ENCODE results near the gene IL3.
A peak's percentile ranks its signal among the peaks of the same experiment; 100 is the strongest.

The IL3 gene

DNA sequence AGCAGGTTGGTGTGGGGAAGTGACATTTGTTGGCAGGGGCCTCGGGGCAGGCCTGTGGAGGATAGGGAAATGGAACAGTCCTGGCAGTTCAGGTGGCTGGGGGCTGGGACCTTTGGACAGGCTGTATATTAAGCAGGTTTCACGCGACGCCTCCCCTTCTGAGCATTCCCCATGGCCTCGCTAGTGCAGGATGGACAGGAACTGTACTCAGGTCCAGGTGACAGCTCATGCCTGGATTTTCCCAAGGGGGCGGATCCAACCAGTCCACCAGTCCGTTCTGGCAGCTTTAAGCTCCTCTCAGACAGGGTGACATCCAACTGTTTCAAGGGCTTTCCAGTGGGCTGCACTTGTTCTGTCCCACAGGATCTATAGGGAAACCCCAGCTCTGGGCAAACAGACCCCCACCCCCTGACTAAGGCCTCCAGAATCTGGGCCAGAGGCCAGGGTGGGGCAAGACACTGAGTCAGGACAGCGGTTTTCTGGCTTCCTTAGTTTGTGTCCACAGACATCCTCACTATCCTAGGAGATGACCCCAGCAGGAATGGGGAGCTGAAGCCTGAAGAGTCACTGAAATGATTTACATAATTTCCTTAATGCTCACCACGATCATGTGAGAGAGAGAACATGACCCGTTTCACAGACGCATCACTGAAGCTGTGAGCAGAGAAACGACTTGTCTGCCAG lies 34.1 kb downstream of the IL3 start:
- FAIRE-seq (no peak), DNase-seq (ENCODE audit: insufficient read length, low spot score) (no peak)

DNA sequence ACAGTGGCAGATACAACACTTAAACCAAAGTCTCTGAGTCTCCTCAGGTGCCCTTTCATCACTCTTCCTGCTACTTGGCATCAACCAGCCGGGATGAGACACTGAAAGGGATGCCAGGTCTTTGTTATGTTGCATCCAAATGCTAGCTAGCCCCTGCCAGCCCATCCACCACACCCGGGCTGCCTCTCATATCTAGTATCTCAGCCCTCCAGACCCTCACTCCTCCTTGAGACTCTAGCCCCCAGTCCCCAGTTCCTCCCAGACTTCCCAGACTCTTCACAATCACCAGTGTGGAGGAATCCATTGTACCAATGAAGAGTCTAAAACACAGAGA lies 34.6 kb downstream of the IL3 start:
- TF ChIP-seq PAX5 (IDR thresholded peaks at IDR 0.05; ENCODE audit: insufficient read depth, low read length, severe bottlenecking) (no peak), TAF1 (IDR thresholded peaks at IDR 0.05; ENCODE audit: low read depth, low read length) (no peak), POLR2A (IDR thresholded peaks at IDR 0.05; ENCODE audit: low read depth, low read length) (no peak), POLR2AphosphoS5 (IDR thresholded peaks at IDR 0.05; ENCODE audit: low read depth, low read length) (no peak), SPI1 (IDR thresholded peaks at IDR 0.05; ENCODE audit: low read depth, low read length) (no peak), POU2F2 (IDR thresholded peaks at IDR 0.05; ENCODE audit: low read depth, low read length) (no peak)
- DNase-seq (ENCODE audit: insufficient read length, low spot score) (no peak), FAIRE-seq (no peak)

More for the DNA sequence above, 34.1 kb downstream of the IL3 start:
- TF ChIP-seq POU2F2 (IDR thresholded peaks at IDR 0.05; ENCODE audit: low read depth, low read length) (no peak), SPI1 (IDR thresholded peaks at IDR 0.05; ENCODE audit: low read depth, low read length) (no peak), PAX5 (IDR thresholded peaks at IDR 0.05; ENCODE audit: insufficient read depth, low read length, severe bottlenecking) (no peak), POLR2AphosphoS5 (IDR thresholded peaks at IDR 0.05; ENCODE audit: low read depth, low read length) (no peak), TAF1 (IDR thresholded peaks at IDR 0.05; ENCODE audit: low read depth, low read length) (no peak), POLR2A (IDR thresholded peaks at IDR 0.05; ENCODE audit: low read depth, low read length) (no peak)

DNA sequence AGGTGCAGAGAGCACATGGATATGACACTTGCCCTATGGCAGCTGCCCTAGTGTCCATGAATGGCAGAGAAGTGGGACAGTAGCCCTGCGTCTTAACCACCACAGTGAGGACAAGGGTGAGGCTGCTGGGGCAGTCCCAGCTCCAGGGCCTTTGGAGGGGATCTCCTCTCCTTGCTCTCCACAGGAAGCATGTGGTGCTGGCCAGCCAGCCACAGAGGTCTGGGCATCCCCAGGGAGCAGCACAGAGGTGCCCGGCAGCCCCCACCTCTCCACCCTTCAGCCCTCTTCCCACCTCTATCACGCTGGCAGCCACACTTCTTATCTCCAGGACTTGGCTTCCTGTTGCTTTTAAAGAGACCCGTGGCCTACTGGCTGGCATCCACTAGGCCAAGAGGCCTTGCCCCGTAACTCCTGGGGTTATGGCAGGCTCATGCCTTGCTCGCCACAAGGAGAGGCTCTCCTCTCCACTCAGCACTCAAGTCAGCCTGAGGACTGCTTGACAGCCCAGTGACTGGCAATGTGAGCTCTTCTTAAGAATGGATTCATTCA lies 35.0 kb downstream of the IL3 start:
- TF ChIP-seq POLR2AphosphoS5 (IDR thresholded peaks at IDR 0.05; ENCODE audit: low read depth, low read length) (no peak), SPI1 (IDR thresholded peaks at IDR 0.05; ENCODE audit: low read depth, low read length) (no peak), POLR2A (IDR thresholded peaks at IDR 0.05; ENCODE audit: low read depth, low read length) (no peak)
- FAIRE-seq = no peak
- DNase-seq (ENCODE audit: insufficient read length, low spot score) = no peak

DNA sequence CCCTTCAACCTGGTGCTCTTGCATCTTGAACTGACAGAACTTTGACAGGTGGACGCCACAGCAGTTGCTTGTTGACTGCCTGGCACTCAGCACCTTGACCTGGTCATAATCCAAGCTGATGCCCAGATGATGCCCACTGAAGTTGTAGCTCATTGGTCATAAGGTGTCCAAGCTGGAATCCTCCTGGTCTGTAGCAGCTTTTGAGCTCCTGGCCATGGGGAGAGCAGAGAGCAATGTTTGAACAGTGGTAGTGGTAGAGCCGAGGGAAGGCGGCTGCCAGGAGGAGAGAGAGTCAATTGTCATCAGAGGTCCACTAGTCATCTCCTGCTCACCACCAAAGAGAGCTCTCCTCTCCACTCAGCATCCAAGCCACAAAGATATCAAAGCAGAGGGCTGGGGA lies 36.4 kb downstream of the IL3 start:
- TF ChIP-seq POU2F2 (IDR thresholded peaks at IDR 0.05; ENCODE audit: low read depth, low read length) (no peak), TAF1 (IDR thresholded peaks at IDR 0.05; ENCODE audit: low read depth, low read length) (no peak), PAX5 (IDR thresholded peaks at IDR 0.05; ENCODE audit: insufficient read depth, low read length, severe bottlenecking) (no peak), POLR2AphosphoS5 (IDR thresholded peaks at IDR 0.05; ENCODE audit: low read depth, low read length) (no peak), SPI1 (IDR thresholded peaks at IDR 0.05; ENCODE audit: low read depth, low read length) (no peak), POLR2A (IDR thresholded peaks at IDR 0.05; ENCODE audit: low read depth, low read length) (no peak)
- DNase-seq (ENCODE audit: insufficient read length, low spot score) (no peak), FAIRE-seq (no peak)

DNA sequence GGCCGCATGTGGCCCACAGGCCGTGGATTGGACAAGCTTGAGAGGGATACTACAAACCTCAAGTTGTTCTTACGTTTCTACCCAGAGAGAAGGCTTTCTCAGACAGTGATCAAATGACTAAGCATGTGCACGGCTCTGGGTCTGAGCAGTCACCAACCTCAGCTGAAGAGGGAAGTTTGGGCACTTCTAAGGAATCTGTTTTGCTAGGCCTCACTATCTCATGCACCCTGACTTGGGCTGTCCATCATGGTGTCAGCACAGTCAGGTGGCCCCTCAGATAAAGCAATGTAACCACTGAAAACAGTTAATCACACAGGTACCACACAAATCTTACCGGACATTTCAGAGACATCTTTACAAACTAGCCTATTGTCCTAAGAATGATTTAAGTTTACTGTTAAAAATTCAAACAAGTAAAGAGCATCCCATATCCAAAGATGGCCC lies 37.7 kb downstream of the IL3 start:
- TF ChIP-seq PAX5 (IDR thresholded peaks at IDR 0.05; ENCODE audit: insufficient read depth, low read length, severe bottlenecking) = no peak
- FAIRE-seq (no peak), DNase-seq (ENCODE audit: insufficient read length, low spot score) (no peak)

DNA sequence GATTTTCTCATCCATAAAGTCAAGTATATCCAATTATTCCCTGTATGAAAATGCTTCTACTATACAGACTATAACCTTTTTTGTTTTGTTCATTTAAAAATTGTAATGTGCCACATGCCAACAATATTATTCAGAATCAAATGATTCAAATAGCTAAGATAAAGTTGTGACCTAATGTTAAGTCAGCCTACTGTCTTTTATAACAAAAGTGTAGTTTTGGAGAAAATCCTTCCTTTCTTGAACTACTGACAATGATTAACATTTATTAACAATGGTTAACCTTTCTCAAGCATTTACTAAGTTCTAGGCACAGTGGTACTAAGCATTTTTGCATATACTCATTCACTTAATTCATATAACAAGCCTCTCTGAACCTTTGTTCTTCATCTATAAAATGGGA lies 38.2 kb downstream of the IL3 start:
- FAIRE-seq (no peak), DNase-seq (ENCODE audit: insufficient read length, low spot score) (no peak)
- TF ChIP-seq POU2F2 (IDR thresholded peaks at IDR 0.05; ENCODE audit: low read depth, low read length) (no peak), SPI1 (IDR thresholded peaks at IDR 0.05; ENCODE audit: low read depth, low read length) (no peak), TAF1 (IDR thresholded peaks at IDR 0.05; ENCODE audit: low read depth, low read length) (no peak), POLR2AphosphoS5 (IDR thresholded peaks at IDR 0.05; ENCODE audit: low read depth, low read length) (no peak), PAX5 (IDR thresholded peaks at IDR 0.05; ENCODE audit: insufficient read depth, low read length, severe bottlenecking) (no peak), POLR2A (IDR thresholded peaks at IDR 0.05; ENCODE audit: low read depth, low read length) (no peak)

DNA sequence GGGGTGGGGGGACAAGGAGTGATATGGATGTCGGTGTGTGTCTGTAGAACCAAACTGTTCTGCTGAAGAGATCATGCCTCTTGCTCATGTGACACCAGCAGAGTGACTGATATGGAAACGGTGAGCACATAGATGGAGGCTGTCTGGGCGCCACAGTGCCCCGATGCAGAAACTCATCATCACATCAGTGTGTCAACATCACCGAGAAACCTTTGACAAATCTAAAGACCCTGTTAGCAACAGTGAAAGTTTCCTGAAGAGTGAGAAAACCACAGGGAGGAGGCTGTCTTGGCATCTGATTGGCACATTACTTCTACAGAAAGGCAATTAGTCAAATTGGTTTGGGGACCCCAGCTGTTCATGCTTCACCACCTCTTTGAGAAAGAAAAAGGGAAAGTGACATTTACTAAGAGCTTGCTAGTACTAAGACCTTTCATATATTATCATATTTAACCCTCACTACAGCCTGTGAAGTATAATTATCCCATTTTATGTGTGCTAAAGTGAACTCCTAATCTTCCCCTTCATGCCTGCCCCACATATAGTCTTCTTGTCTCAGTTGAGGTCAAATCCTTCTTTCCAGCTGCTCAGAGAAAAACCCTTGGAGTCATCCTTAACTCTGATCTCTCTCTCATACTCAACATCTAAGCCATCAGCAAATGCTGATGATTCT lies 38.8 kb downstream of the IL3 start:
- no peak for TF ChIP-seq SPI1 (IDR thresholded peaks at IDR 0.05; ENCODE audit: low read depth, low read length)
- TF ChIP-seq PAX5 (IDR thresholded peaks at IDR 0.05; ENCODE audit: insufficient read depth, low read length, severe bottlenecking) = no peak
- peak; percentile 77 for TF ChIP-seq POU2F2 (IDR thresholded peaks at IDR 0.05; ENCODE audit: low read depth, low read length)
- no peak for TF ChIP-seq TAF1 (IDR thresholded peaks at IDR 0.05; ENCODE audit: low read depth, low read length)
- FAIRE-seq (peak; percentile 90), DNase-seq (ENCODE audit: insufficient read length, low spot score) (no peak)

DNA sequence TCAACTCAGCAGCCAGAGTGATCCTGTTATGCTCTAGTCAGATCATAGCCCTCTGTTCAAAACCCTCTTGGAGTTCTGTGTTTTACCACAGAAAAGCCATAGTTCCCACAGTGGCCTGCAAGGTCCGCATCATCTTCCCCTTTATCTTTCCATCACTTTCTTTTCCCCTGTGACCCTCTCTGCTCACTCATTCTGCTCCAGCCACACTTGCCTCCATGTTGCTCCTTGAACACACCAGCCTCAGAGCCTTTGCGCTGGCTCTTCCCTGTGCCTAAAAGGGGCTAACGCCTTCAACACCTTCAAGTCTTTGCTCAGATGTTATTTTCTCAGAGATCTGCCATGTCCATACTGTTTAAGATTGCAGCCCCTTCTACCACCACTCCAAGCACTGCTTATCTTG lies 39.5 kb downstream of the IL3 start:
- no peak for TF ChIP-seq TAF1 (IDR thresholded peaks at IDR 0.05; ENCODE audit: low read depth, low read length)
- FAIRE-seq (no peak), DNase-seq (ENCODE audit: insufficient read length, low spot score) (no peak)

DNA sequence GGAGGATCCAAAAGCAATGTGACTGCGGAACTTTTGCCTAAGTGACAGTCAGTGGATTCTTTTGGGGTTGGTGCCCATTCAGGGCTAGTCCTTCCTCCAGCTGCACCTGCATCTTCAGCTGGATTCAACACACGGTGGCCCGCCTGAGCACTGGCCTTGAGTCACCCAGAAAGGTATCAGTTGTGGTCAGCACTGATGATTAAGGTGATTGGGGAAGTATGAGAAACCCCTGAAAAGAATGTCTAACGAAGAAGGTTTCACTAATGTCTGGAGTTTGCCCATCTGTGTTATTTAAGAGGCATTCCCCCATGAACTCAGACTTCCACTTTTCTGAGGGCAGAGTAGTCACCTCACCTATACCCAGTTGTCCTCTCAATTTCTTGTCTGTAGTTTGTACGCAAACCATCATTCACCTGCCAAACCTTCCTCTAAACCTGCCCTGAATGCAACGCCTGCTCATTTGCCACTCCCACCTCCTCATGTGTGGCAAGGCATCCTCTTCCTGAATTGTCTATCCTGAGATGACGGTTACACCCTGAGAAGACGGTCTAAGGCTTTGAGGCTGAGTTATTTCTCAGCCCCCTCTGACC lies 40.3 kb downstream of the IL3 start:
- FAIRE-seq (peak; percentile 26), DNase-seq (ENCODE audit: insufficient read length, low spot score) (no peak)
- TF ChIP-seq POLR2A (IDR thresholded peaks at IDR 0.05; ENCODE audit: low read depth, low read length) (no peak), SPI1 (IDR thresholded peaks at IDR 0.05; ENCODE audit: low read depth, low read length) (peak; percentile 86), PAX5 (IDR thresholded peaks at IDR 0.05; ENCODE audit: insufficient read depth, low read length, severe bottlenecking) (peak; percentile 29), POLR2AphosphoS5 (IDR thresholded peaks at IDR 0.05; ENCODE audit: low read depth, low read length) (no peak), POU2F2 (IDR thresholded peaks at IDR 0.05; ENCODE audit: low read depth, low read length) (no peak)

DNA sequence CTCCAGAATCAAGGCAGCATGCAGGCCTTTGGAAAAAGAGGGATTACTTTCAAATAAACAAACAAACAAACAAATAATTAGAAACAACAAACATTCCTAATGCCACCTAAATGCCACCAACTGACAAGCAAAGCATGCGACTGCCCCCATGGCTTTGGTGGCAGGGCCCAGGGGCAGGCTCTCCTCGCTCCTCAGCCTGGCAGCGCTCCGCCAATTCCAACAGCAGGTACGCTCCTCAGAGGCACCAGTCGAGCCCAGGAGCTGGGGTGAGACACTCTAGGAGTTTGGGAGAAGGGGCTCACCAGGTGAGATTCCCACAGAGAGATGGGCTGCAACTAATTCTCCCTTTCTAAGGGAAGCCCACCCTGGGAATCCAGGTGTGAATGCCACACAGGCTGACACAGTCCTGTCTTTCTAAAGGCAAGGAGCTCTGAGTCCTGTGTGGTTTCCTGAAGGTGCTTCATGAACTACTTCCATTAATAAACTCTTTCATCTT lies 41.0 kb downstream of the IL3 start:
- FAIRE-seq (no peak), DNase-seq (ENCODE audit: insufficient read length, low spot score) (no peak)

More for the DNA sequence above, 41.0 kb downstream of the IL3 start:
- TF ChIP-seq POLR2AphosphoS5 (IDR thresholded peaks at IDR 0.05; ENCODE audit: low read depth, low read length) (no peak), SPI1 (IDR thresholded peaks at IDR 0.05; ENCODE audit: low read depth, low read length) (no peak), POLR2A (IDR thresholded peaks at IDR 0.05; ENCODE audit: low read depth, low read length) (no peak), TAF1 (IDR thresholded peaks at IDR 0.05; ENCODE audit: low read depth, low read length) (no peak), PAX5 (IDR thresholded peaks at IDR 0.05; ENCODE audit: insufficient read depth, low read length, severe bottlenecking) (no peak), POU2F2 (IDR thresholded peaks at IDR 0.05; ENCODE audit: low read depth, low read length) (no peak)

All from GM12891 (cell line).